IMR-90 (cell line): ENCODE data around the gene ESM1. TPM values are rescaled to one million over a fixed set of nuclear protein-coding genes. Genes with fewer than 3 reads are reported as not detected.

Experiments
- ATAC-seq: fragments of 200-7000 bp; cut with Tn5 transposase; 2 replicates; pipeline ENCODE4 v1.9.1; 2020; ENCODE audit warnings: low read depth, mild to moderate bottlenecking, moderate library complexity
- BruUV-seq: library from RNA; stranded (reverse); fragments of 400-500 nt; replicated peaks from 2 replicates; lab custom pipeline; 2021; lab: Mats Ljungman, UMichigan
- CTCF ChIA-PET: fragments of 300-600 bp; formaldehyde crosslinking; extraction: SDS; loops from one replicate; lab custom pipeline; 2021; ENCODE audit warnings: antibody characterized with exemption; lab: Yijun Ruan, JAX
- POLR2A ChIA-PET: fragments of 300-600 bp; sonication (Branson Sonifier 250); formaldehyde crosslinking; loops from one replicate; lab custom pipeline; 2022; ENCODE audit warnings: antibody characterized with exemption; ENCODE audit not compliant: unreplicated experiment; lab: Charles Lee
- DNase-seq: peaks from one replicate; pipeline ENCODE4 v3.0.0; 2013
- H2AFZ ChIP-seq: replicated peaks from 2 replicates; pipeline ENCODE3; 2013; ENCODE audit warnings: low read length, mild to moderate bottlenecking; ENCODE audit not compliant: poor library complexity
- H2AK5ac ChIP-seq: 2 replicates; pipeline ENCODE4 v1.6.1; 2013; ENCODE audit warnings: low read depth, low read length, inconsistent platforms
- H2AK9ac ChIP-seq: replicated peaks from 2 replicates; pipeline ENCODE3; 2013; ENCODE audit warnings: mild to moderate bottlenecking, low read depth, low read length, moderate library complexity; ENCODE audit not compliant: poor library complexity
- H2BK120ac ChIP-seq: 2 replicates; pipeline ENCODE4 v1.6.1; 2013; ENCODE audit warnings: low read depth, low read length, inconsistent platforms
- H2BK15ac ChIP-seq: 3 replicates; pipeline ENCODE4 v1.6.1; 2013; ENCODE audit warnings: low read depth, low read length, inconsistent platforms
- H2BK20ac ChIP-seq: 2 replicates; pipeline ENCODE4 v1.6.1; 2013; ENCODE audit warnings: low read depth, mild to moderate bottlenecking, inconsistent platforms, low read length, moderate library complexity
- H2BK5ac ChIP-seq: 2 replicates; pipeline ENCODE4 v1.6.1; 2013; ENCODE audit warnings: mild to moderate bottlenecking, low read depth, low read length, inconsistent platforms; ENCODE audit not compliant: poor library complexity, severe bottlenecking
- H3K14ac ChIP-seq: replicated peaks from 2 replicates; pipeline ENCODE4 v1.6.1; 2013; ENCODE audit warnings: low read depth, low read length, inconsistent platforms
- H3K18ac ChIP-seq: 2 replicates; pipeline ENCODE4 v1.6.1; 2013; ENCODE audit warnings: low read depth, low read length, control low read depth
- H3K23ac ChIP-seq: 2 replicates; pipeline ENCODE4 v1.6.1; 2013; ENCODE audit warnings: low read depth, low read length, inconsistent platforms
- H3K27ac ChIP-seq: 2 replicates; pipeline ENCODE4 v1.5.1; 2013; ENCODE audit warnings: mild to moderate bottlenecking, control low read depth, low read length; ENCODE audit not compliant: insufficient read depth
- H3K27me3 ChIP-seq: 2 replicates; pipeline ENCODE4 v1.6.1; 2013; ENCODE audit warnings: low read length; ENCODE audit not compliant: control insufficient read depth, insufficient read depth
- H3K36me3 ChIP-seq: 2 replicates; pipeline ENCODE4 v1.6.1; 2013; ENCODE audit warnings: low read length, mixed read lengths; ENCODE audit not compliant: control insufficient read depth, insufficient read depth
- H3K4ac ChIP-seq: 2 replicates; pipeline ENCODE4 v1.6.1; 2013; ENCODE audit warnings: low read depth, low read length, inconsistent platforms
- H3K4me1 ChIP-seq: 2 replicates; pipeline ENCODE4 v1.6.1; 2013; ENCODE audit warnings: low read length, mixed read lengths; ENCODE audit not compliant: control insufficient read depth, insufficient read depth
- H3K4me2 ChIP-seq: 2 replicates; pipeline ENCODE4 v1.6.1; 2013; ENCODE audit warnings: low read depth, mild to moderate bottlenecking, control low read depth, low read length, moderate library complexity
- H3K4me3 ChIP-seq: 2 replicates; pipeline ENCODE4 v1.5.1; 2013; ENCODE audit warnings: low read depth, mild to moderate bottlenecking, control low read depth, low read length, moderate library complexity; ENCODE audit not compliant: insufficient read depth
- H3K56ac ChIP-seq: 2 replicates; pipeline ENCODE4 v1.6.1; 2013; ENCODE audit warnings: low read length, inconsistent platforms; ENCODE audit not compliant: insufficient read depth; ENCODE audit errors: extremely low read depth
- H3K79me1 ChIP-seq, 2 experiments: 2 replicates each; pipeline ENCODE4 v1.6.1; 2013; ENCODE audit warnings: low read length in 2 of 2, inconsistent platforms in 1 of 2, low read depth in 1 of 2
- H3K9ac ChIP-seq: 2 replicates; pipeline ENCODE4 v1.6.1; 2013; ENCODE audit warnings: low read depth, low read length, control low read depth
- H3K9me1 ChIP-seq: 2 replicates; pipeline ENCODE4 v1.6.1; 2013; ENCODE audit warnings: low read length, inconsistent platforms; ENCODE audit not compliant: insufficient read depth
- H3K9me3 ChIP-seq: 2 replicates; pipeline ENCODE4 v1.6.1; 2013; ENCODE audit warnings: low read length; ENCODE audit not compliant: control insufficient read depth, insufficient read depth
- H4K20me1 ChIP-seq: 2 replicates; pipeline ENCODE4 v1.6.1; 2013; ENCODE audit warnings: low read length, inconsistent platforms; ENCODE audit not compliant: insufficient read depth
- H4K5ac ChIP-seq: 2 replicates; pipeline ENCODE4 v1.6.1; 2013; ENCODE audit warnings: mild to moderate bottlenecking, low read depth, low read length, control low read depth
- H4K8ac ChIP-seq, 2 experiments: 2 replicates each; pipeline ENCODE4 v1.6.1; 2013; ENCODE audit warnings: low read depth in 2 of 2, low read length in 2 of 2, control low read depth in 1 of 2, inconsistent platforms in 1 of 2
- H4K91ac ChIP-seq: 2 replicates; pipeline ENCODE4 v1.6.1; 2013; ENCODE audit warnings: low read depth, low read length, inconsistent platforms; ENCODE audit not compliant: insufficient read depth
- BHLHE40 ChIP-seq: fragments of 150-350 bp; IDR thresholded peaks from 2 replicates; pipeline ENCODE4 v1.6.1; 2016; ENCODE audit warnings: mild to moderate bottlenecking, low read depth, low read length
- CEBPB ChIP-seq: IDR thresholded peaks from 2 replicates; pipeline ENCODE4 v1.6.1; 2012; ENCODE audit warnings: low read depth, low read length, improper control_type of control experiment
- FOS ChIP-seq: fragments of 150-350 bp; IDR thresholded peaks from 2 replicates; pipeline ENCODE4 v1.6.1; 2016; ENCODE audit warnings: low read depth, low read length
- MAFK ChIP-seq: IDR thresholded peaks from 2 replicates; pipeline ENCODE4 v1.6.1; 2012; ENCODE audit warnings: low read depth, low read length, improper control_type of control experiment
- MAZ ChIP-seq: IDR thresholded peaks from 2 replicates; pipeline ENCODE4 v1.6.1; 2012; ENCODE audit warnings: low read depth, mild to moderate bottlenecking, low read length, improper control_type of control experiment, moderate library complexity, borderline replicate concordance
- MXI1 ChIP-seq: IDR thresholded peaks from 2 replicates; pipeline ENCODE4 v1.6.1; 2012; ENCODE audit warnings: low read depth, mild to moderate bottlenecking, low read length, moderate library complexity, borderline replicate concordance
- NFE2L2 ChIP-seq: fragments of 150-350 bp; IDR thresholded peaks from 2 replicates; pipeline ENCODE4 v1.6.1; 2016; ENCODE audit warnings: low read depth, mild to moderate bottlenecking, low read length
- POLR2A ChIP-seq: IDR thresholded peaks from 2 replicates; pipeline ENCODE4 v1.6.1; 2012; ENCODE audit warnings: mild to moderate bottlenecking, low read depth, low read length
- RCOR1 ChIP-seq: IDR thresholded peaks from 2 replicates; pipeline ENCODE4 v1.6.1; 2012; ENCODE audit warnings: mild to moderate bottlenecking, low read length, improper control_type of control experiment; ENCODE audit not compliant: insufficient replicate concordance
- RFX5 ChIP-seq: IDR thresholded peaks from 2 replicates; pipeline ENCODE4 v1.8.0; 2012; ENCODE audit warnings: low read depth, mild to moderate bottlenecking, low read length, moderate library complexity
- SMC3 ChIP-seq: fragments of 150-350 bp; IDR thresholded peaks from 2 replicates; pipeline ENCODE4 v1.6.1; 2016; ENCODE audit warnings: low read depth, mild to moderate bottlenecking, antibody characterized with exemption, low read length, moderate library complexity
- WGBS, 2 experiments: methylation state at CpG; one replicate each; pipeline versions ENCODE4 v1.1.5 to v1.1.7; 2013; ENCODE audit warnings: missing lambda C conversion rate in 2 of 2; ENCODE audit not compliant: insufficient read length in 1 of 2; ENCODE audit errors: extremely low coverage in 2 of 2; 5-methylcytosine and 5-hydroxymethylcytosine counted together
- dilution Hi-C: fragments of 300-500 bp; cut with HindIII; formaldehyde crosslinking; loops from one replicate; pipeline ENCODE4 v1.14.3; 2018; ENCODE audit warnings: low sequenced_read_pairs; ENCODE audit not compliant: unreplicated experiment
- in situ Hi-C: fragments of 300-500 bp; cut with MboI; formaldehyde crosslinking; loops from 3 replicates; pipeline ENCODE4 v1.14.3; 2019; ENCODE audit warnings: low sequenced_read_pairs, inconsistent platforms, mixed read lengths
- intact Hi-C: fragments of 100-400 bp; cut with micrococcal nuclease; formaldehyde crosslinking; loops from 2 replicates; pipeline ENCODE4 v1.10.0; 2022
- polyA plus RNA-seq, 3 experiments: library from polyadenylated mRNA; depleted of rRNA; stranded (reverse); fragments of >200 nt; gene quantifications; 2 replicates each; pipeline ENCODE4 v1.2.3, GENCODE V29; 2012; ENCODE audit warnings: low replicate concordance in 1 of 3
- total RNA-seq: library from RNA; depleted of rRNA; stranded (reverse); fragments of >200 nt; gene quantifications from 2 replicates; pipeline ENCODE4 v1.2.3, GENCODE V29; 2012
- TF ChIP-seq, protein P1 (sequence below): fragments of 150-350 bp; IDR thresholded peaks from 2 replicates; pipeline ENCODE4 v1.6.1; 2017; ENCODE audit warnings: mild to moderate bottlenecking, antibody characterized with exemption, low read length, low read depth
- TF ChIP-seq, protein P2 (sequence below): conservative IDR thresholded peaks from 2 replicates; pipeline ENCODE4 v1.5.1; 2012; ENCODE audit warnings: mild to moderate bottlenecking, low read depth, low read length, improper control_type of control experiment
- TF ChIP-seq, protein P3 (sequence below): fragments of 150-350 bp; IDR thresholded peaks from 2 replicates; pipeline ENCODE4 v1.6.1; 2016; ENCODE audit warnings: low read depth, mild to moderate bottlenecking, low read length, moderate library complexity, borderline replicate concordance

ESM1 gene
- total and polyA plus RNA-seq, 2 of the 4 experiments (the other 2 are of a cell fraction), result 7.1 to 10.2 TPM

DNA sequence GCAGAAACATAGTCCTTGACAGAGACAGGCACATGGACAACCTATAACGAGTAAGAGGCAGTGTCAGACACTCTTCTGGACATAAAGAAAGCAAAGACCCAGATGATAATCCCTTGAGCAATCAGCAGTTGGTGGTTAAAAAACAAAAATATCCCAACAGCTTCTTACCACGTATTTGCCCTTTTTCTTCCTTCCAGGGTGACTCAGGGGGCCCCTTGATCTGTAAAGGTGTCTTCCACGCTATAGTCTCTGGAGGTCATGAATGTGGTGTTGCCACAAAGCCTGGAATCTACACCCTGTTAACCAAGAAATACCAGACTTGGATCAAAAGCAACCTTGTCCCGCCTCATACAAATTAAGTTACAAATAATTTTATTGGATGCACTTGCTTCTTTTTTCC is 48.2 kb upstream of the ESM1 start:
- no TSS peak for BruUV-seq
- peaks cover 3% of the 10 kb centered on the region for H3K4me1 ChIP-seq
- in situ Hi-C loops, result no loop called here

More for the DNA sequence above, 48.2 kb upstream of the ESM1 start:
- H2BK120ac ChIP-seq, result no peak overlapping the region
- H2AFZ ChIP-seq, result no peak overlapping the region
- H2AK9ac ChIP-seq, result no peak overlapping the region
- no peak overlapping the region for H4K5ac ChIP-seq
- no peaks in the 10 kb centered on the region for H3K36me3 ChIP-seq
- no peaks in the 10 kb centered on the region for H3K9me3 ChIP-seq
- no peak overlapping the region for H3K27ac ChIP-seq
- H3K27me3 ChIP-seq, result no peaks in the 10 kb centered on the region
- no peak overlapping the region for H4K91ac ChIP-seq
- no peak overlapping the region for H3K23ac ChIP-seq
- ATAC-seq, result no peak
- DNase-seq, result no peak
- H3K9ac ChIP-seq, result no peak overlapping the region
- H3K14ac ChIP-seq, result no peak overlapping the region
- H3K9me1 ChIP-seq, result no peaks in the 10 kb centered on the region
- POLR2A ChIA-PET, result no interaction called here
- no peak overlapping the region for H2AK5ac ChIP-seq
- WGBS, 2 experiments, result no CpG with 5 or more reads among the region's 4 CpGs
- no peak for TF ChIP-seq FOS
- TF ChIP-seq MAFK, result no peak
- TF ChIP-seq NFE2L2, result no peak
- TF ChIP-seq CEBPB, result no peak
- TF ChIP-seq, protein P1, sequence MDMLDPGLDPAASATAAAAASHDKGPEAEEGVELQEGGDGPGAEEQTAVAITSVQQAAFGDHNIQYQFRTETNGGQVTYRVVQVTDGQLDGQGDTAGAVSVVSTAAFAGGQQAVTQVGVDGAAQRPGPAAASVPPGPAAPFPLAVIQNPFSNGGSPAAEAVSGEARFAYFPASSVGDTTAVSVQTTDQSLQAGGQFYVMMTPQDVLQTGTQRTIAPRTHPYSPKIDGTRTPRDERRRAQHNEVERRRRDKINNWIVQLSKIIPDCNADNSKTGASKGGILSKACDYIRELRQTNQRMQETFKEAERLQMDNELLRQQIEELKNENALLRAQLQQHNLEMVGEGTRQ, result no peak
- TF ChIP-seq, protein P2, sequence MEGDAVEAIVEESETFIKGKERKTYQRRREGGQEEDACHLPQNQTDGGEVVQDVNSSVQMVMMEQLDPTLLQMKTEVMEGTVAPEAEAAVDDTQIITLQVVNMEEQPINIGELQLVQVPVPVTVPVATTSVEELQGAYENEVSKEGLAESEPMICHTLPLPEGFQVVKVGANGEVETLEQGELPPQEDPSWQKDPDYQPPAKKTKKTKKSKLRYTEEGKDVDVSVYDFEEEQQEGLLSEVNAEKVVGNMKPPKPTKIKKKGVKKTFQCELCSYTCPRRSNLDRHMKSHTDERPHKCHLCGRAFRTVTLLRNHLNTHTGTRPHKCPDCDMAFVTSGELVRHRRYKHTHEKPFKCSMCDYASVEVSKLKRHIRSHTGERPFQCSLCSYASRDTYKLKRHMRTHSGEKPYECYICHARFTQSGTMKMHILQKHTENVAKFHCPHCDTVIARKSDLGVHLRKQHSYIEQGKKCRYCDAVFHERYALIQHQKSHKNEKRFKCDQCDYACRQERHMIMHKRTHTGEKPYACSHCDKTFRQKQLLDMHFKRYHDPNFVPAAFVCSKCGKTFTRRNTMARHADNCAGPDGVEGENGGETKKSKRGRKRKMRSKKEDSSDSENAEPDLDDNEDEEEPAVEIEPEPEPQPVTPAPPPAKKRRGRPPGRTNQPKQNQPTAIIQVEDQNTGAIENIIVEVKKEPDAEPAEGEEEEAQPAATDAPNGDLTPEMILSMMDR, result no peak
- TF ChIP-seq RFX5, result no peak
- TF ChIP-seq, protein P3, sequence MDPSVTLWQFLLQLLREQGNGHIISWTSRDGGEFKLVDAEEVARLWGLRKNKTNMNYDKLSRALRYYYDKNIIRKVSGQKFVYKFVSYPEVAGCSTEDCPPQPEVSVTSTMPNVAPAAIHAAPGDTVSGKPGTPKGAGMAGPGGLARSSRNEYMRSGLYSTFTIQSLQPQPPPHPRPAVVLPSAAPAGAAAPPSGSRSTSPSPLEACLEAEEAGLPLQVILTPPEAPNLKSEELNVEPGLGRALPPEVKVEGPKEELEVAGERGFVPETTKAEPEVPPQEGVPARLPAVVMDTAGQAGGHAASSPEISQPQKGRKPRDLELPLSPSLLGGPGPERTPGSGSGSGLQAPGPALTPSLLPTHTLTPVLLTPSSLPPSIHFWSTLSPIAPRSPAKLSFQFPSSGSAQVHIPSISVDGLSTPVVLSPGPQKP, result no peak
- TF ChIP-seq BHLHE40, result no peak
- no peak for TF ChIP-seq RCOR1
- no peak for TF ChIP-seq MAZ
- no peak for TF ChIP-seq MXI1
- TF ChIP-seq POLR2A, result no peak
- no peak for TF ChIP-seq SMC3
- H2BK20ac ChIP-seq, result no peak overlapping the region
- intact Hi-C loops (loop anchor here (10.0 kb wide), 1 partner anchor 119 kb away; no protein-coding TSS in a partner anchor), dilution Hi-C loops (no loop called here)
- H4K8ac ChIP-seq, result no peak overlapping the region
- H2BK15ac ChIP-seq, result no peak overlapping the region
- H3K56ac ChIP-seq, result no peak overlapping the region
- H3K18ac ChIP-seq, result no peak overlapping the region
- CTCF ChIA-PET, result no interaction called here
- no peak overlapping the region for H3K4ac ChIP-seq
- no peak overlapping the region for H2BK5ac ChIP-seq
- no peak overlapping the region for H3K4me3 ChIP-seq
- H3K79me1 ChIP-seq, result no peaks in the 10 kb centered on the region
- no peak overlapping the region for H3K4me2 ChIP-seq
- H4K20me1 ChIP-seq, result no peaks in the 10 kb centered on the region
